ENCODE data around the gene SP5.
"Not testable (repeated sequence)": the region's sequence is repeated elsewhere in the genome, so short reads cannot be mapped to it uniquely, and the experiment has no call there.

SP5 gene

GRCh38 chr2:170711774-170712652 lies 3.1 kb upstream of the SP5 start:
- no peak for DNase-seq

- no peak for DNase-seq
Observed at GRCh38 chr2:170712653-170713542, 2.2 kb upstream of the SP5 start.

- DNase-seq: no peak
Observed at GRCh38 chr2:170713543-170714380, 1.4 kb upstream of the SP5 start.

- DNase-seq: no peak
Observed at GRCh38 chr2:170714381-170715061, 616 bp upstream of the SP5 start.

- DNase-seq: no peak
Observed at GRCh38 chr2:170715932-170716777, 1.0 kb downstream of the SP5 start.

- DNase-seq: peak; percentile 24
Observed at GRCh38 chr2:170716851-170717598, 1.9 kb downstream of the SP5 start.

- no peak for DNase-seq
Observed at GRCh38 chr2:170717599-170717963, 2.4 kb downstream of the SP5 start.

GRCh38 chr2:170717991-170718589 lies 3.0 kb downstream of the SP5 start:
- DNase-seq: no peak

- no peak for DNase-seq
Observed at GRCh38 chr2:170719810-170720209, 4.7 kb downstream of the SP5 start.

GRCh38 chr2:170721678-170722077 lies 6.5 kb downstream of the SP5 start:
- no peak for DNase-seq

- DNase-seq: no peak
Observed at GRCh38 chr2:170722301-170722700, 7.2 kb downstream of the SP5 start.

GRCh38 chr2:170723446-170723958 lies 8.4 kb downstream of the SP5 start:
- no peak for DNase-seq

GRCh38 chr2:170733798-170734600 lies 18.9 kb downstream of the SP5 start:
- DNase-seq: no peak

GRCh38 chr2:170734601-170735000 lies 19.5 kb downstream of the SP5 start:
- DNase-seq: not testable (repeated sequence)

- DNase-seq: no peak
Observed at GRCh38 chr2:170736628-170737027, 21.5 kb downstream of the SP5 start.

- no peak for DNase-seq
Observed at GRCh38 chr2:170737406-170737805, 22.3 kb downstream of the SP5 start.

GRCh38 chr2:170737821-170738220 lies 22.7 kb downstream of the SP5 start:
- no peak for DNase-seq

GRCh38 chr2:170739048-170739447 lies 23.9 kb downstream of the SP5 start:
- DNase-seq: no peak

GRCh38 chr2:170739507-170740046 lies 24.4 kb downstream of the SP5 start:
- DNase-seq: no peak
